ENCODE results near the gene ZRANB3. TPM values are rescaled to one million over a fixed set of nuclear protein-coding genes. Genes with fewer than 3 reads are reported as not detected.
"Not testable (repeated sequence)": the region's sequence is repeated elsewhere in the genome, so short reads cannot be mapped to it uniquely, and the experiment has no call there.

Gene ZRANB3
- total RNA-seq, 1 donor from 2014 or later, result 7.0 TPM

DNA sequence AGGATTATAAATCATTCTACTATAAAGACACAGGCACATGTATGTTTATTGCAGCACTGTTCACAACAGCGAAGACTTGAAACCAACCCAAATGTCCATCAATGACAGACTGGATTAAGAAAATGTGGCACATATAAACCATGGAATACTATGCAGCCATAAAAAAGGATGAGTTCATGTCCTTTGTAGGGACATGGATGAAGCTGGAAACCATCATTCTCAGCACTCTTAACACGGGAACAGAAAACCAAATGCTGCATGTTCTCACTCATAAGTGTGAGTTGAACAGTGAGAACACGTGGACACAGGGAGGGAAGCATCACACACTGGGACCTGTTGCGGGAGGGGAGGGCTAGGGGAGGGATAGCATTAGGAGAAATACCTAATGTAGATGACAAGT, 441.4 kb downstream of the ZRANB3 start:
- DNase-seq (ENCODE audit: low spot score); intact Hi-C loops (cut with micrococcal nuclease); H3K4me3 Mint-ChIP-seq (ENCODE audit: low read depth); H3K27me3 Mint-ChIP-seq (ENCODE audit: low read depth); H3K27ac Mint-ChIP-seq: not testable (repeated sequence)
- peaks cover 70% of the 10 kb centered on the region for H3K36me3 Mint-ChIP-seq (ENCODE audit: low read depth)
- H3K9me3 Mint-ChIP-seq, result peaks cover 44% of the 10 kb centered on the region
- H3K4me1 Mint-ChIP-seq (ENCODE audit: low read depth), result peaks cover 13% of the 10 kb centered on the region

Other genes starting within 250 kb of the ZRANB3 start
- gene R3HDM1, start 266 bp upstream of the ZRANB3 start, total RNA-seq, result 47.8 and 49.2 TPM in 2 replicates
- 118 and 138 TPM in 2 replicates for gene UBXN4, start 210.6 kb upstream of the ZRANB3 start, total RNA-seq